Measurements from ENCODE around the gene CDC25A.
"Not testable (repeated sequence)": the region's sequence is repeated elsewhere in the genome, so short reads cannot be mapped to it uniquely, and the experiment has no call there.

CDC25A gene

DNA sequence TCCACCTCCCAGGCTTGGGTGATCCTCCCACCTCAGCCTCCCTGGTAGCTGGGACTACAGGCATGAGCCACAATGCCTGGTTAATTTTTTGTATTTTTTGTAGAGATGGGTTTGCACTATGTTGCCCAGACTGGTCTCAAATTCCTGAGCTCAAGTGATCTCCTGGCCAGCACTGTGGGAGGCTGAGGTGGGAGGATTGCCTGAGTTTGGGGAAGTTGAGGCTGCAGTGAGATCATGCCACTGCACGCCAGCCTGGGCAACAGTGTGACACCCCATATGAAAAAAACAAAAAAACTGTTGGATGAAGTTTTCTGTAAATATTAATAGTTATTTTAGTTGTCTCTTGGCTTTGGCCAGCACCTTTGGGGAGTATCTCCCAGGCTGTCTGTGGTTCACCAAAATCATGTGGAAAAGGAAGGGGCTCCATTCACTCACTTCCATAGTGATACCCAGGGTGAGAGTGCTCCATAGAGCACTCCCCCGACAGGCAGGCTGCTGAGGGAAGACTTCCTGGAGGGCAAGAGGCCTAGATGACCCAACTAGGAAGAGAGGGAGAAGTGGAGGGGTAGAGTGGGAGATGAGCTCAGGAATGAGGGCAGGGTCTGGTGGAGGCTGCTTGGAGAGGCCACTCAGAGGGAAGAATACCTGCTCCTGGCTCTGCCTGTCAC, 47.1 kb downstream of the CDC25A start:
- DNase-seq, result no peak

GRCh38 chr3:48140336-48140757, 47.9 kb downstream of the CDC25A start:
- DNase-seq, result no peak

DNA sequence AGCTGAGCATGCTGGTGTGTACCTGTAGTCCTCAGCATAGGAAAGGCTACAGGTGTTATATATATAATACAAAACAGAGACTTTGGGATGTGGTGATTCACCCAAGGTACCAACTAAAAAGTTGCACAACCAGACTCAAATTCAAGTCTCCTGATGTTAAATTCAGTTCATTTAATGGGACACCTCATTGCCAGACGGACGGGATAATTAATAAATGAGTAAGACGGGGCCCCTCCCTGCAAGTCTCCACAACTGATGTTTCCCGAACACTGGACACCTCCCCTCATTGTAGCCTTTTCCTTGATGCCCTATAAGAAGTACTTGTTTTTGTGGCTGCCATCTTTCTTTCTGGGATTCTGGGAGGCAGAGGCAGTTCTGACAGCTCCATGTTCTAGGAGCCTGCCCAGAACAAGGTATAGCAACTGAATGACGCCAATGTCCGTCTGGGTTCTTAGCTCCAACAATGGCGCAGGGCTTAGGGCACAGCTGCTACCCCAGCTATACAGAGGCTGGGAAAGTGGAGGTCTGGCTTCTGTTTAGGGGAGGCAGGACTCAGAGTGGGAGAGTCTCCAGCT, 50.7 kb downstream of the CDC25A start:
- DNase-seq, result no peak

DNA sequence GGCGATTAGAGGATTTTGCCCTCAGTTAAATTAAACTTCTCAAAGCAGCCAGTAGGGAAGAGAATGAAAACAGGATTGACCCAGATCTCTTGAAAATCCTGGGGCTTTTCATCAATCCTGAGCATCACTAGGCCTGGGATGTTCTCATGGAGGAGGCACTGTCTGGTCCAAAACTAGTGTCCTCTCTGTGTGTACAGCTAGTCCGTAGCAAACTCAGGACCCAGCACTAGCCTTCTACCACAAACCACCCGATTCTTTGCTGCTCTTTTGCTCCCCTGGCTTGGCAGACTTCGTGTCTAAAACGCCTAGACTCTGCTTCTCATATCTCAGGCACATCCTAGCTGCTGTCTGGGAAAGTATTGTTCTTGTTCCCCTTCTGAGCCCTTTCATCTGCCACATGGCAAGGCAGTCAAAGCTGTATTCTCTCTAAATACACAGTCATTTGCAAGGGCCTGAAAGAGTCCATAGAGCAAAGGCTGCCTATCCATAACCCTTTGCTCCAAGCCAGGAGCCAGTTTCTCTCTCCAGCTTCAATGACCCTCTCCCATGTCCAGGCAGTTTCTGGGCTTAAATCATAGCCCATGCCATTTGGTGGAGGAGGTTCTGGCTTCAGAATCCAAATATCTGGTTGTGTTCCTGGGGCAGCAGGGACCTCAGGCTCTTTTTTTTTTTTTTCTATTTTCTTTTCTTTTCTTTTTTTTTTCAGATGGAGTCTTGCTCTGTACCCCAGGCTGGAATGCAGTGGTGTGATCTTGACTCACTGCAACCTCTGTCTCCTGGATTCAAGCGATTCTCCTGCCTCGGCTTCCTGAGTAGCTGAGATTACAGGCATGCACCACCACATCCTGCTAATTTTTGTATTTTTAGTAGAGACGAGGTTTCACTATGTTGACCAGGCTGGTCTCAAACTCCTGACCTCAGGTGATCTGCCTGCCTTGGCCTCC, 52.4 kb downstream of the CDC25A start:
- DNase-seq, result peak; percentile 22

DNA sequence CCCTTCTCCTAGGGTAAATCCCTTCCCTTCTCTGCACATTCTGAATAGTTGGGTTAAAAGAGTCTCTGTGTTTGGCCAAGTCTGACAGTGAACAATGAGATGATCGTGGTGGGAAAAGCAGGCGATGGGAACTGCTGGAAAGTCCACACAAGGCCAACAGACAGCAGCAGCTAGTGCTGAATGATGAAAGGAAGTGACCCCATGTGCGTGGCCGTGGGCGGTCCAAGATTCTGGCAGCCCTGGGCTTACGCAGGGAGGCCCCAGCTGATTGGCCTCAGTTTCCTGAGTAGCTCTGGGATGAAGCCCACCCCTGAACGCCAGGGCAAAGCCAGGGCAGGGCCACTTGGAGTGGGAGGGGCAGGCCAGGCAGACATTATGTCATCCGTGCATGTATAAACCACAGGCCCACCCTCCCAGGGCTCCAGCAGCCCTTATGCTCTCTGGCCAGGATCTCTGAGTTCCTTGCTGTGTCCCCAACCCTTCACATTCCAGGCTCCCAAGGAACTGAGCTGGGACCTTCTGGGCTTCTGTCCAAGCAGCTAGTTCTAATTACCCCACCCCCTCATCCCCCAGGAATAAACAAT, 57.8 kb downstream of the CDC25A start:
- DNase-seq, result peak; percentile 25

DNA sequence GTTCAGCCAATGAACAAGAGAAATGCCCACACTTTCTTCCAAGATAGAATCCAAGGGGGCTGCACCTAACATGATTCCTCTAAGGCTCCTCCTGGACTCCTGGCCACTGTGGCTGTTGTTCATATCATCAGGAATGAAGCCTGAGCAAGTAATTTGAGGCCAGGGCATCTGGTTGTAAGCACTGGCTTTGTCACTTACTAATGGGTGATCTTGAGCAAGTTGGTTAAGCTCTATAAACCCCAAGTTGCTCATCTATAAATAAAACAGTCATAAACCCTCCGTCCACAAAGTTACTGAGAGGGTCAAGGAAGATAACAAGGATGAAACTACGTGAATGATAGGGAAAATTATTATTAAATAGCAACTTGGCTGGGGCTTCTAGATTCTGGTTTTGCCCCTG, 58.3 kb downstream of the CDC25A start:
- DNase-seq, result peak; percentile 58

- DNase-seq, result no peak
Measured at GRCh38 chr3:48128774-48129173, 59.4 kb downstream of the CDC25A start.

DNA sequence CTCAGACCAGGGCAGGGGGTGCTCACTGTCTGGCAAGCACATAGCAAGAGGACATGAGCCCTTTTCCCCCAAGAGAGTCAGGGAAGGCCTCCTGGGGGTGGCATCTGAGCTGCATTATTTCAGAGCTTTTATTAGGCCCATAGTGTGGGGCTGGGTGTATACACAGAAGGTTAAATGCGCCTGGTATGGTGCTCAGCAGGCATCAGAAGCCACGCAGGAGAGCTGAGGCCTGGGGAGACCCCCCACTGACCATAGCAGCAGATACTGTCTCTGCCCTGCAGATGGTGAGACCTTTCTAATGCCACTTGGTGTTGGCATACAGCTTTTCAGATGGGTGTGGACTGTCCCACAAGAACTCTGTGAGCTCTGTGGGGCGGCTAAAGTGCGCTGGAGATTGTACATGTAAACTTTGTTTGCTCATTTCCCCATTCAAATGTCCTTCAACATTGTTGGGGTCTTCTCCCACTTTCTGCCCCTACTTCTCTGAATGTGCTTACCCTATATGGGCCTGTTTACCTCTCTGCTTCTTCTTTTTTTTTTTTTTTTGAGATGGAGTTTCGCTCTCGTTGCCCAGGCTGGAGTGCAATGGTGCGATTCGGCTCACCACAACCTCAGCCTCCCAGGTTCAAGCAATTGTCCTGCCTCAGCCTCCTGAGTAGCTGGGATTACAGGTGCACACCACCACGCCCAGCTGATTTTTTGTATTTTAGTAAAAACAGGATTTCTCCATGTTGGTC, 62.2 kb downstream of the CDC25A start:
- no peak for DNase-seq

- peak; percentile 31 for DNase-seq
Measured at GRCh38 chr3:48125013-48125705, 63.1 kb downstream of the CDC25A start.

DNA sequence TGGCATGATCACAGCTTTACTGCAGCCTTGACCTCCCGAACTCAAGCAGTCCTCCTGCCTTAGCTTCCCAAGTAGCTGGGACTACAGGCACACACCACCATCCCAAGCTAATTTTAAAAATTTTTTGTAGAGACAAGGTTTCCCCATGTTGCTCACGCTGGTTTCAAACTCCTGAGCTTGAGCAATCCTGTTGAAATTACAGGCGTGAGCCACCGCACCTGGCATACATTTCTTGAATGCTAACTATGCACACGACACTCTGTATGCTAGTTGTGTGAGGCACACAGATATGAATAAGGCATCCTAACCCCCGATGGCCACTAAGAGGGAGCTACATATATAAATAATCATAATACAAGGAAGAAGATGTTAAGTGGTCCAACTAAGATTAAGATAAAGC, 64.9 kb downstream of the CDC25A start:
- DNase-seq, result no peak

GRCh38 chr3:48122504-48122903, 65.7 kb downstream of the CDC25A start:
- no peak for DNase-seq

DNA sequence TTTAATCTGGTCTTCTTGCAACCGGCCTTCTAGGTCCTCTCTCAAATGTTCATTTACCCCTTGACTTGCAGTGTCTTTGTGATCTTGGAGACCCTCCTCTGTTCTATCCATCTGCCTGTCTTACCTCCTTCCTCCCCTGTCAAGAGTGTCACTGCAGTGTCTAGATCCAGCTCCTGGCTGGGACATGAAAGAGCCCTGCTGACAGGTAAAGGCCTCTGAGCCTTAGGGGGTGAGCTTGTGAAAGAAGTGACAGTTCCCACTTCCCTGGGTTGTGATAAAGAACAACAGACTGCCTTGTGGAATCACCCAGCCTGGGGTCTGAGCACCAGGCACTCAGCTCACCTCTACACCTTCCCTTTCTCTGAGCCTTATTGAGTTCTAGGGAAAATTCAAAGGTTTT, 68.0 kb downstream of the CDC25A start:
- DNase-seq, result no peak

DNA sequence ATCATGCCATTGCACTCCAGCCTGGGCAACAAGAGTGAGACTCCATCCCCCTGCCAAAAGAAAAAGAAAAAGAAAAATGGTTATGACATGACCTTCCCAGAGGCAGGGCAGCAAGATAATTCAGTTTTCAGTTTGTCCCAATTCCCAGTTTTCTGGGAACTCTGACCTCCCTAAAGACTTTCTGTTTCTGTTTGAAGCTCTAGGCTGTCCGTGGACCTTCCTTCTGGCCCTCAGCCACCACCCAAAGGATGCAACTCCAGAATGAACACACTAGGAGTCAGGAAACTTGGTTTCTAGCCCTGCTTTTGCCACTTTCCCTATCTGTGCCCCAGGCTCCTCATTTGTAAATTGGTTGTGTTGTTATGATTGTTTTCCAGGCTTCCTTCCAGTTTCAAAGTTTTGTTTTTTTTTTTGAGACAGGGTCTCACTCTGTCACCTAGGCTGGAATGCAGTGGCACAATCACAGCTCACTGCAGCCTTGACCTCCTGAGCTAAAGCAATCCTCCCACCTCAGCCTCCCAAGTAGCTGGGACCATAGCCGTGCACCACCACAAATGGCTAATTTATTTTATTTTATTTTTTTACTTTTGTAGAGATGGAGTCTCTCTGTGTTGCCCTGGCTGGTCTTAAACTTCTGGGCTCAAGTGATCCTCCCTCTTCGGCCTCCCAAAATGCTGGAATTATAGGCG, 68.6 kb downstream of the CDC25A start:
- DNase-seq, result peak; percentile 28

GRCh38 chr3:48118928-48119327, 69.3 kb downstream of the CDC25A start:
- no peak for DNase-seq

DNA sequence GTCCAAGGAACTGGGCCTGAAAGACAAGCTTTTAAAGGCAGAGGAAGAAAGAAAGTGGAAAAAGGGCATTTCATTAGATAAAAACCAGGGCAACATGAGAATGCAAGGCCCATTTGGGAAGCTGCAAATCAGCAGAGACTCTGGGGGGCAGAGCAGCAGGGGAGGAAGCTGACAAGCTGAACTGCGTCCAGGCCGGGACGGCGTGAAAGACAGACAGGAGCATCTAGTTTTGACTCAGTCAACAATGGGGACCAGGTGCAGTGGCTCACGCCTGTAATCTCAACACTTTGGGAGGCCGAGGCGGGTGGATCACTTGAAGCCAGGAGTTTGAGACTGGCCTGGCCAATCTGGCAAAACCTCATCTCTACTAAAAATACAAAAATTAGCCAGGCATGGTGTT, 69.9 kb downstream of the CDC25A start:
- no peak for DNase-seq

- no peak for DNase-seq
Measured at GRCh38 chr3:48112813-48113212, 75.4 kb downstream of the CDC25A start.

GRCh38 chr3:48112108-48112791, 76.0 kb downstream of the CDC25A start:
- not testable (repeated sequence) for DNase-seq

- no peak for DNase-seq
Measured at GRCh38 chr3:48110463-48110862, 77.8 kb downstream of the CDC25A start.

- DNase-seq, result no peak
Measured at GRCh38 chr3:48107227-48107626, 81.0 kb downstream of the CDC25A start.
